ENCODE results near the gene MKRN2. TPM values are rescaled to one million over a fixed set of nuclear protein-coding genes. Genes with fewer than 3 reads are reported as not detected.

MKRN2 gene
- total and polyA plus RNA-seq, 2 of the 8 experiments (the other 6 are each of a cell fraction or from before 2014, with no cell fraction given), result 15.3 to 17.6 TPM

DNA sequence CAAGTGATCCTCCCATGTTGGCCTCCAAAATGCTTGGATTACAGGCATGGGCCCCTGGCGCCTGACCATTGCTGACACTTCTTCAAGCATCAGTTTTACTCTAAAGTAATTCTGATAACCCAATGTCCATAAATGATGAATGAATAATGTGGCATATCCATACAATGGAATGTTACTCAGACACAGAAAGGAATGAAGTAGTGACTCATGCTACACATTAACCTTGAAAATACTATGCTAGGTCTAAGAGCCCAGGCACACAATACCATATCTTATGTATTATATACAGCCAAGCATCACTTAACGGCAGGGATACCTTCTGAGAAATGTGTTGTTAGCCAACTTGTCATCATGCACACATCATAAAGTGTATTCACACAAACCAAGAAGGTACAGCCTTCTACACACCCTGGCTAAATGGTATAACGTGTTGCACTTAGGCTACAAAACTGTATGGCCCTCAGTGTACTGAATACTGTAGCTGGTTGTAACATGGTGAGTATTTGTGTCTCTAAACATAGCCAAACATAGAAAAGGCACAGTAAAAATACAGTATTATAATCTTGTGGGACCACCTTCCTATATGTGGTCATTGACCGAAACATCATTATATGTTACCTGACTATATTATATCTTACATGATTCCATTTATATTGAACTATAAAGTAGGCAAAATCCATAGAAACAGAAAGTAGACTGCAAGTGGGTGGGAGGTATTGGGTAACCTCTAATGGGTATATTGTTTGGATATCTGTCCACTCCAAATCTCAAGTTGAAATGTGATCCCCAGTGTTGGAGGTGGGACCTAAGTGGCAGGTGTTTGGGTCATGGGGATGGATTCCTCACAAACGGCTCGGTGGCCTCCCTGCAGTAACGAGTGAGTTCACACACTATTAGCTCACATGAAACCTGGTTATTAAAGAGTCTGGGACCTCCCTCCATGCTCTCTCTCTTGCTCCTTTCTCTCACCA is 31.4 kb downstream of the MKRN2 start:
- Histone ChIP-seq H3K9ac (replicated peaks in 1 of 4; ENCODE audit: extremely low read depth in 1 of 4, low read depth in 3 of 4, low read length in 3 of 4) (no peak overlapping the region), H2BK120ac (replicated peaks; ENCODE audit: low read depth, low read length) (no peak overlapping the region), H2AK5ac (ENCODE audit: low read depth, low read length) (no peak overlapping the region), H3K36me3 (ENCODE audit: control insufficient read depth in 2 of 4, insufficient read depth in 4 of 4, low read length in 3 of 4) (peaks cover 22 to 68% (median 59%) of the 10 kb centered on the region in 4 experiments; a peak in 7 of 8 replicates), H3K14ac (ENCODE audit: insufficient read length) (no peak overlapping the region), H3K56ac (replicated peaks; ENCODE audit: insufficient read length, low read depth, low read length) (no peak overlapping the region), H3K4ac (replicated peaks; ENCODE audit: insufficient read length, low read depth, low read length) (no peak overlapping the region), H3K4me3 (ENCODE audit: extremely low read depth in 1 of 4, insufficient read depth in 2 of 4, low read depth in 3 of 4, low read length in 4 of 4) (no peak overlapping the region), H4K91ac (replicated peaks; ENCODE audit: insufficient read length, low read length) (no peak overlapping the region), H3K4me1 (replicated peaks in 1 of 4; ENCODE audit: control insufficient read depth in 3 of 4, insufficient read depth in 4 of 4, low read length in 3 of 4) (no peaks in the 10 kb centered on the region), H4K5ac (ENCODE audit: insufficient read length, low read depth, low read length) (no peak overlapping the region), H3K79me1 (ENCODE audit: low read depth, low read length) (no peaks in the 10 kb centered on the region; the same call in 1 of the 2 replicates), H2BK15ac (ENCODE audit: low read length) (no peak overlapping the region), H2BK5ac (ENCODE audit: low read depth, low read length) (no peak overlapping the region), H4K8ac (ENCODE audit: extremely low read depth, insufficient read depth, low read length) (no peak overlapping the region), H3K9me3 (ENCODE audit: insufficient read depth in 2 of 2, low read depth in 1 of 2, low read length in 1 of 2) (no peaks in the 10 kb centered on the region), H2BK20ac (ENCODE audit: low read length) (no peak overlapping the region), H2BK12ac (ENCODE audit: low read depth, low read length) (no peak overlapping the region), H3K23ac (ENCODE audit: insufficient read length) (no peak overlapping the region), H3K4me2 (ENCODE audit: insufficient read depth in 1 of 2, low read depth in 2 of 2, low read length in 2 of 2) (no peak overlapping the region), H3K18ac (ENCODE audit: extremely low read depth, low read length) (no peak overlapping the region), H4K20me1 (replicated peaks in 1 of 2; ENCODE audit: control insufficient read depth in 1 of 2, insufficient read depth in 2 of 2, low read length in 2 of 2) (peaks cover 6% of the 10 kb centered on the region in 2 experiments), H3K79me2 (ENCODE audit: control insufficient read depth in 1 of 2, insufficient read depth in 2 of 2, low read length in 2 of 2) (no peaks in the 10 kb centered on the region), H3K23me2 (ENCODE audit: low read depth, low read length) (no peaks in the 10 kb centered on the region), H3K27ac (ENCODE audit: low read depth, low read length) (no peak overlapping the region), H3K27me3 (replicated peaks in 1 of 4; ENCODE audit: control insufficient read depth in 3 of 4, extremely low read depth in 1 of 4, insufficient read depth in 3 of 4, low read length in 3 of 4) (no peaks in the 10 kb centered on the region), H2AFZ (ENCODE audit: low read length) (no peak overlapping the region)
- no peak for DNase-seq (ENCODE audit: low read depth in 1 of 2, low spot score in 2 of 2)
- ChIA-PET CTCF (ENCODE audit: partially characterized antibody) (interaction anchor here (0.6 to 2.3 kb wide), 4 partner anchors 9 to 118 kb away, joined by 3 to 6 read pairs (median 5); no protein-coding TSS in a partner anchor), POLR2A (ENCODE audit: partially characterized antibody) (interaction anchor here (0.6 to 1.1 kb wide), 3 partner anchors 14 to 85 kb away, joined by 3 read pairs; no protein-coding TSS in a partner anchor)
- FAIRE-seq, result no peak
- WGBS, 2 experiments (ENCODE audit: extremely low coverage in 1 of 2, insufficient coverage in 1 of 2, insufficient read length in 1 of 2, insufficient replicate concordance in 2 of 2, low coverage in 1 of 2, low lambda C conversion rate in 2 of 2, missing lambda C conversion rate in 1 of 2), result 82% methylated on average over 7 of the region's 7 CpGs; no CpG with 5 or more reads in 1 of the 2 experiments
- TF ChIP-seq RNF2 (IDR thresholded peaks at IDR 0.05; ENCODE audit: borderline replicate concordance, low read depth, low read length, missing control alignments, poor library complexity, severe bottlenecking) (no peak), SRF (IDR thresholded peaks at IDR 0.05; ENCODE audit: low read depth, low read length) (no peak), NANOG (IDR thresholded peaks at IDR 0.05; ENCODE audit: insufficient read depth, low read depth, low read length, poor library complexity, severe bottlenecking) (no peak), GTF2F1 (IDR thresholded peaks at IDR 0.05; ENCODE audit: borderline replicate concordance, low read depth, low read length) (no peak), BACH1 (IDR thresholded peaks at IDR 0.05; ENCODE audit: low read length) (no peak), HDAC6 (IDR thresholded peaks at IDR 0.05; ENCODE audit: low read depth, low read length) (no peak), SIX5 (IDR thresholded peaks at IDR 0.05; ENCODE audit: low read depth, low read length) (no peak), CREB1 (IDR thresholded peaks at IDR 0.05) (no peak), SUZ12 (IDR thresholded peaks at IDR 0.05; ENCODE audit: low read length) (no peak)
- TF ChIP-seq, protein P1, sequence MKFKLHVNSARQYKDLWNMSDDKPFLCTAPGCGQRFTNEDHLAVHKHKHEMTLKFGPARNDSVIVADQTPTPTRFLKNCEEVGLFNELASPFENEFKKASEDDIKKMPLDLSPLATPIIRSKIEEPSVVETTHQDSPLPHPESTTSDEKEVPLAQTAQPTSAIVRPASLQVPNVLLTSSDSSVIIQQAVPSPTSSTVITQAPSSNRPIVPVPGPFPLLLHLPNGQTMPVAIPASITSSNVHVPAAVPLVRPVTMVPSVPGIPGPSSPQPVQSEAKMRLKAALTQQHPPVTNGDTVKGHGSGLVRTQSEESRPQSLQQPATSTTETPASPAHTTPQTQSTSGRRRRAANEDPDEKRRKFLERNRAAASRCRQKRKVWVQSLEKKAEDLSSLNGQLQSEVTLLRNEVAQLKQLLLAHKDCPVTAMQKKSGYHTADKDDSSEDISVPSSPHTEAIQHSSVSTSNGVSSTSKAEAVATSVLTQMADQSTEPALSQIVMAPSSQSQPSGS (IDR thresholded peaks at IDR 0.05; ENCODE audit: low read length), result no peak
